HCT116 (cell line): ENCODE measurements around the gene CACNA1G. TPM values are rescaled to one million over a fixed set of nuclear protein-coding genes. Genes with fewer than 3 reads are reported as not detected.

Source experiments
- ATAC-seq: fragments of 200-7000 bp; cut with Tn5 transposase; 2 replicates; pipeline ENCODE4 v1.9.1; 2020; ENCODE audit warnings: mild to moderate bottlenecking, moderate library complexity
- BruUV-seq: library from RNA; stranded (reverse); fragments of 400-500 nt; replicated peaks from 2 replicates; lab custom pipeline; 2021; lab: Mats Ljungman, UMichigan
- CTCF ChIA-PET: fragments of 300-600 bp; sonication (Branson Sonifier 250); formaldehyde crosslinking; loops from one replicate; lab custom pipeline; 2021; ENCODE audit warnings: antibody characterized with exemption; lab: Charles Lee
- POLR2A ChIA-PET: fragments of 300-600, 350-600 bp; sonication (Branson Sonifier 250); formaldehyde crosslinking; loops from one replicate; lab custom pipeline; 2021; ENCODE audit warnings: antibody characterized with exemption; lab: Charles Lee
- RAD21 ChIA-PET, 2 experiments: fragments of 300-600 bp; sonication (Branson Sonifier 250); formaldehyde crosslinking; loops; one replicate each; lab custom pipeline; 2023; ENCODE audit warnings: low total read pairs in 2 of 2; ENCODE audit not compliant: uncharacterized antibody in 2 of 2, unreplicated experiment in 2 of 2, low non-redundant PET in 1 of 2; lab: Charles Lee
- DNase-seq: peaks from one replicate; pipeline ENCODE4 v3.0.0-alpha.2; 2010; ENCODE audit warnings: low read depth, low spot score
- H2AFZ ChIP-seq: fragments of 200-600 bp; shearing (Covaris generic), sonication (generic); 2 replicates; pipeline ENCODE4 v1.6.1; 2017; ENCODE audit warnings: low read depth, mixed run types, mixed read lengths, antibody characterized with exemption, low read length; ENCODE audit not compliant: poor library complexity, severe bottlenecking
- H3K27ac ChIP-seq: 2 replicates; pipeline ENCODE4 v1.5.1; 2012; ENCODE audit warnings: low read depth, low read length
- H3K27me3 ChIP-seq: fragments of 200-600 bp; sonication (generic); 2 replicates; pipeline ENCODE4 v1.6.1; 2016; ENCODE audit warnings: mixed run types, low read length, mixed read lengths; ENCODE audit not compliant: insufficient read depth
- H3K36me3 ChIP-seq, 2 experiments: fragments of 200-500 bp in 1 of 2; fragments of 200-600 bp in 1 of 2; sonication (Bioruptor generic) in 1 of 2; sonication (generic) in 1 of 2; 2 replicates each; pipeline versions ENCODE4 v1.5.1 to v1.6.1; 2014 to 2016; ENCODE audit warnings: low read length in 2 of 2, inconsistent platforms in 1 of 2, mixed read lengths in 1 of 2, mixed run types in 1 of 2; ENCODE audit not compliant: insufficient read depth in 2 of 2, control insufficient read depth in 1 of 2
- H3K4me1 ChIP-seq, 2 experiments: fragments of 200-600 bp in 1 of 2; sonication (generic) in 1 of 2; 2 replicates each; pipeline versions ENCODE4 v1.5.1 to v1.6.1; 2012 to 2017; ENCODE audit warnings: low read length in 2 of 2, inconsistent platforms in 1 of 2, mild to moderate bottlenecking in 1 of 2, mixed read lengths in 1 of 2, mixed run types in 1 of 2, moderate library complexity in 1 of 2; ENCODE audit not compliant: insufficient read depth in 2 of 2, control insufficient read depth in 1 of 2
- H3K4me2 ChIP-seq: fragments of 200-600 bp; sonication (generic); 2 replicates; pipeline ENCODE4 v1.6.1; 2017; ENCODE audit warnings: mixed run types, low read length, mixed read lengths
- H3K4me3 ChIP-seq, 2 experiments: fragments of 200-600 bp in 1 of 2; sonication (generic) in 1 of 2; replicated peaks in 1 of 2; 2 replicates each; pipeline ENCODE4 v1.5.1; 2011 to 2016; ENCODE audit warnings: low read length in 2 of 2, control low read depth in 1 of 2, low read depth in 1 of 2, mild to moderate bottlenecking in 1 of 2, mixed read lengths in 1 of 2, mixed run types in 1 of 2
- H3K79me2 ChIP-seq: fragments of 200-600 bp; sonication (generic); 2 replicates; pipeline ENCODE4 v1.6.1; 2017; ENCODE audit warnings: mild to moderate bottlenecking, mixed run types, low read length, moderate library complexity, mixed read lengths; ENCODE audit not compliant: insufficient read depth
- H3K9ac ChIP-seq: fragments of 200-600 bp; sonication (generic); 2 replicates; pipeline ENCODE4 v1.6.1; 2016; ENCODE audit warnings: low read length, mixed read lengths
- H3K9me2 ChIP-seq: fragments of 200-600 bp; sonication (generic), shearing (Covaris generic); 2 replicates; pipeline ENCODE4 v1.6.1; 2017; ENCODE audit warnings: mixed run types, mild to moderate bottlenecking, moderate library complexity; ENCODE audit not compliant: insufficient read depth
- H3K9me3 ChIP-seq, 2 experiments: fragments of 200-500 bp in 1 of 2; fragments of 200-600 bp in 1 of 2; sonication (Bioruptor generic) in 1 of 2; sonication (generic) in 1 of 2; 2 replicates each; pipeline ENCODE4 v1.6.1; 2014 to 2017; ENCODE audit warnings: low read length in 2 of 2, mixed read lengths in 2 of 2, inconsistent platforms in 1 of 2, low read depth in 1 of 2, mild to moderate bottlenecking in 1 of 2, mixed run types in 1 of 2, moderate library complexity in 1 of 2; ENCODE audit not compliant: control insufficient read depth in 1 of 2, insufficient read depth in 1 of 2
- H4K20me1 ChIP-seq: fragments of 200-600 bp; sonication (generic), shearing (Covaris generic); 2 replicates; pipeline ENCODE4 v1.6.1; 2017; ENCODE audit warnings: mixed run types, mild to moderate bottlenecking, moderate library complexity; ENCODE audit not compliant: insufficient read depth
- CBX3 ChIP-seq: IDR thresholded peaks from 2 replicates; pipeline ENCODE4 v1.6.1; 2012; ENCODE audit warnings: low read depth
- CEBPB ChIP-seq: IDR thresholded peaks from 2 replicates; pipeline ENCODE4 v1.6.1; 2012; ENCODE audit warnings: low read depth
- CTCF ChIP-seq, 3 experiments: fragments of 200-600 bp in 1 of 3; sonication (generic) in 1 of 3; IDR thresholded peaks in 2 of 3; conservative IDR thresholded peaks in 1 of 3; 2 replicates each; pipeline ENCODE4 v1.5.1; 2012 to 2017; ENCODE audit warnings: low read depth in 2 of 3, low read length in 2 of 3, antibody characterized with exemption in 1 of 3, borderline replicate concordance in 1 of 3, control low read depth in 1 of 3, mild to moderate bottlenecking in 1 of 3, mixed read lengths in 1 of 3, mixed run types in 1 of 3, moderate library complexity in 1 of 3; ENCODE audit not compliant: insufficient read depth in 1 of 3
- EGR1 ChIP-seq: IDR thresholded peaks from 2 replicates; pipeline ENCODE4 v1.6.1; 2012; ENCODE audit warnings: low read depth
- ELF1 ChIP-seq: IDR thresholded peaks from 2 replicates; pipeline ENCODE4 v1.6.1; 2012; ENCODE audit warnings: low read depth, borderline replicate concordance
- POLR2AphosphoS5 ChIP-seq: IDR thresholded peaks from 2 replicates; pipeline ENCODE4 v1.6.1; 2011; ENCODE audit warnings: mild to moderate bottlenecking, low read depth, low read length, moderate library complexity
- RAD21 ChIP-seq: IDR thresholded peaks from 2 replicates; pipeline ENCODE4 v1.6.1; 2012; ENCODE audit warnings: low read depth, mild to moderate bottlenecking
- REST ChIP-seq: IDR thresholded peaks from 2 replicates; pipeline ENCODE4 v1.6.1; 2012; ENCODE audit warnings: low read depth
- SIN3A ChIP-seq: IDR thresholded peaks from 2 replicates; pipeline ENCODE4 v1.6.1; 2012; ENCODE audit warnings: low read depth
- SRF ChIP-seq: IDR thresholded peaks from 2 replicates; pipeline ENCODE4 v1.6.1; 2012; ENCODE audit warnings: low read depth
- YY1 ChIP-seq: IDR thresholded peaks from 2 replicates; pipeline ENCODE4 v1.6.1; 2011; ENCODE audit warnings: low read length, low read depth, moderate library complexity, mild to moderate bottlenecking; ENCODE audit not compliant: insufficient replicate concordance; ENCODE audit errors: extremely low read depth
- ZFX ChIP-seq: fragments of 450-650 bp; IDR thresholded peaks from 2 replicates; pipeline ENCODE4 v1.6.1; 2017
- ZNF274 ChIP-seq: fragments of 200-500 bp; sonication (Bioruptor generic); IDR thresholded peaks from 2 replicates; pipeline ENCODE4 v1.6.1; 2014; ENCODE audit warnings: mild to moderate bottlenecking, low read depth, low read length, inconsistent platforms
- intact Hi-C: fragments of 100-400 bp; cut with micrococcal nuclease; formaldehyde crosslinking; loops from 2 replicates; pipeline ENCODE4 v1.10.0; 2022
- total RNA-seq: library from RNA; stranded (reverse); gene quantifications from one replicate; pipeline ENCODE4 v1.2.1, GENCODE V29; 2021; ENCODE audit not compliant: unreplicated experiment
- TF ChIP-seq, protein P1 (sequence below): IDR thresholded peaks from 2 replicates; pipeline ENCODE4 v1.6.1; 2012
- TF ChIP-seq, protein P2 (sequence below): IDR thresholded peaks from 2 replicates; pipeline ENCODE4 v1.6.1; 2012

The CACNA1G gene
- total RNA-seq, 1 experiment from 2014 or later = 3.4 TPM

GRCh38 chr17:50575581-50576210 is 15.2 kb downstream of the CACNA1G start:
- Histone ChIP-seq H3K27me3 (no peaks in the 10 kb centered on the region), H3K9me2 (no peaks in the 10 kb centered on the region), H3K9ac (no peak overlapping the region), H3K36me3 (no peaks in the 10 kb centered on the region), H3K27ac (no peak overlapping the region), H3K9me3 (no peaks in the 10 kb centered on the region), H3K4me3 (no peak overlapping the region), H3K4me2 (no peak overlapping the region), H3K4me1 (no peaks in the 10 kb centered on the region), H3K79me2 (no peaks in the 10 kb centered on the region), H4K20me1 (no peaks in the 10 kb centered on the region), H2AFZ (no peak overlapping the region)
- TF ChIP-seq CEBPB = no peak
- TF ChIP-seq CTCF (IDR thresholded peaks at IDR 0.05 in 2 of 3, conservative IDR thresholded peaks at IDR 0.05 in 1 of 3; ENCODE audit: borderline replicate concordance in 1 of 3, insufficient read depth in 1 of 3, low read depth in 2 of 3, low read length in 2 of 3) = peak in 2 of 3 experiments; percentile 49 to 52; a peak in 4 of 6 replicates
- ATAC-seq (peak; percentile 80), DNase-seq (no peak)
- intact Hi-C loops = no loop called here
- ChIA-PET RAD21 (no interaction called here), POLR2A (no interaction called here), CTCF (interaction anchor here (0.9 kb wide), 1 partner anchor 121 kb away, joined by 4 read pairs; no protein-coding TSS in a partner anchor)
- no TSS peak for BruUV-seq

- CTCF ChIA-PET = no interaction called here
- ATAC-seq (no peak), DNase-seq (no peak)
- Histone ChIP-seq H3K4me2 (no peak overlapping the region), H4K20me1 (no peaks in the 10 kb centered on the region), H3K79me2 (no peaks in the 10 kb centered on the region), H3K27ac (no peak overlapping the region), H3K4me3 (no peak overlapping the region), H3K9me2 (no peaks in the 10 kb centered on the region), H2AFZ (no peak overlapping the region), H3K36me3 (no peaks in the 10 kb centered on the region), H3K9ac (no peak overlapping the region), H3K27me3 (no peaks in the 10 kb centered on the region), H3K9me3 (no peaks in the 10 kb centered on the region), H3K4me1 (no peaks in the 10 kb centered on the region)
- RAD21 ChIA-PET = no interaction called here
- no TSS peak for BruUV-seq
- intact Hi-C loops = no loop called here
- POLR2A ChIA-PET = no interaction called here
- TF ChIP-seq, protein P1, sequence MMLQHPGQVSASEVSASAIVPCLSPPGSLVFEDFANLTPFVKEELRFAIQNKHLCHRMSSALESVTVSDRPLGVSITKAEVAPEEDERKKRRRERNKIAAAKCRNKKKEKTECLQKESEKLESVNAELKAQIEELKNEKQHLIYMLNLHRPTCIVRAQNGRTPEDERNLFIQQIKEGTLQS = no peak
- TF ChIP-seq, protein P2, sequence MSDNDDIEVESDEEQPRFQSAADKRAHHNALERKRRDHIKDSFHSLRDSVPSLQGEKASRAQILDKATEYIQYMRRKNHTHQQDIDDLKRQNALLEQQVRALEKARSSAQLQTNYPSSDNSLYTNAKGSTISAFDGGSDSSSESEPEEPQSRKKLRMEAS = no peak
- TF ChIP-seq CEBPB (no peak), RAD21 (no peak), REST (no peak), YY1 (no peak), ZFX (no peak), ZNF274 (no peak), SRF (no peak), ELF1 (no peak), POLR2AphosphoS5 (no peak), SIN3A (no peak), CBX3 (no peak), EGR1 (no peak)
Measured at GRCh38 chr17:50576864-50577263, 16.3 kb downstream of the CACNA1G start.
